Neural crest cell (in vitro differentiated cells): Measurements from ENCODE around the gene EGFR. TPM values are rescaled to one million over a fixed set of nuclear protein-coding genes. Genes with fewer than 3 reads are reported as not detected.

Source experiments
- DNase-seq: peaks from one replicate; pipeline ENCODE4 v3.0.0; 2021; ENCODE audit warnings: low read depth, mixed read lengths, low spot score
- H3K27ac Mint-ChIP-seq: one replicate; pipeline ENCODE4 v1.8.0; 2021; ENCODE audit warnings: mild to moderate bottlenecking, mixed read lengths; ENCODE audit not compliant: unreplicated experiment
- H3K27me3 Mint-ChIP-seq: 2 replicates; pipeline ENCODE4 v1.8.0; 2021; ENCODE audit warnings: low read depth, mild to moderate bottlenecking, mixed read lengths
- H3K36me3 Mint-ChIP-seq: 2 replicates; pipeline ENCODE4 v1.8.0; 2021; ENCODE audit warnings: low read depth, mild to moderate bottlenecking, mixed read lengths
- H3K4me1 Mint-ChIP-seq: 2 replicates; pipeline ENCODE4 v1.8.0; 2021; ENCODE audit warnings: mixed read lengths
- H3K4me3 Mint-ChIP-seq: one replicate; pipeline ENCODE4 v1.8.0; 2021; ENCODE audit warnings: mild to moderate bottlenecking, mixed read lengths
- H3K9me3 Mint-ChIP-seq: 2 replicates; pipeline ENCODE4 v1.8.0; 2021; ENCODE audit warnings: mixed read lengths
- CTCF ChIP-seq: fragments of 200-600 bp; sonication (generic); conservative IDR thresholded peaks from 2 replicates; pipeline ENCODE4 v1.5.0; 2021; ENCODE audit warnings: antibody characterized with exemption, mild to moderate bottlenecking
- total RNA-seq: library from RNA; stranded (reverse); gene quantifications from 2 replicates; pipeline ENCODE4 v1.2.1, GENCODE V29; 2021

The EGFR gene
- total RNA-seq, 1 donor from 2014 or later: 2.3 TPM

DNA sequence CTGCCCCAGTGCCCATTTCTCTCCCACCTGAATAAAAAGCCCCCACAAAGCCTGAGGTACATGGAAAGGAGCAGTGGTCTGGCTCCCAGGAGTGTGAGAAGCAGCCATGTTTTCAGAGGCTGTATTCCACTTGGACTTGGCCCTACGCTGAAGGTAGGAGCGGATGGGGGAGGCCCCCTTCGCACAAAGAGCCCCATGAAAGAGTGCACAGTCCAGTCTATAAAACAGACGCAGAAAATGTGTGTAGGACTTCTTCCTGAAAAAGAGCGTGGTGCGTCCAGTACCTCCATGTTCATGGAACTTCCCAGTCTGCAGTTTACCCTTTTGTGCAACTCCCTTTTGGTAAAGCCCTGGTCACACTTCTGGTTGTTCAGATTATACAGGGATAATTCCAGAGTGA lies 69.3 kb downstream of the EGFR start:
- no peak overlapping the region for H3K4me3 Mint-ChIP-seq

GRCh38 chr7:55088620-55089019 lies 69.8 kb downstream of the EGFR start:
- H3K36me3 Mint-ChIP-seq: no peaks in the 10 kb centered on the region
- no peak overlapping the region for H3K4me3 Mint-ChIP-seq
- no peaks in the 10 kb centered on the region for H3K9me3 Mint-ChIP-seq
- H3K27ac Mint-ChIP-seq: no peak overlapping the region
- H3K4me1 Mint-ChIP-seq: peaks cover 42% of the 10 kb centered on the region
- DNase-seq: no peak
- H3K27me3 Mint-ChIP-seq: peaks cover 10% of the 10 kb centered on the region
- TF ChIP-seq CTCF: no peak

More for the DNA sequence above, 69.3 kb downstream of the EGFR start:
- H3K9me3 Mint-ChIP-seq: no peaks in the 10 kb centered on the region
- H3K27ac Mint-ChIP-seq: no peak overlapping the region
- peaks cover 7% of the 10 kb centered on the region for H3K27me3 Mint-ChIP-seq
- no peaks in the 10 kb centered on the region for H3K36me3 Mint-ChIP-seq
- H3K4me1 Mint-ChIP-seq: peaks cover 42% of the 10 kb centered on the region
- no peak for DNase-seq
- TF ChIP-seq CTCF: no peak

- H3K9me3 Mint-ChIP-seq: no peaks in the 10 kb centered on the region
- TF ChIP-seq CTCF: no peak
- no peaks in the 10 kb centered on the region for H3K36me3 Mint-ChIP-seq
- H3K27ac Mint-ChIP-seq: no peak overlapping the region
- H3K4me3 Mint-ChIP-seq: no peak overlapping the region
- DNase-seq: no peak
- H3K4me1 Mint-ChIP-seq: peaks cover 25% of the 10 kb centered on the region
- peaks cover 14% of the 10 kb centered on the region for H3K27me3 Mint-ChIP-seq
These were observed 73.6 kb downstream of the EGFR start for GRCh38 chr7:55092186-55092974.

- Mint-ChIP-seq H3K36me3 (no peaks in the 10 kb centered on the region), H3K27me3 (peaks cover 14% of the 10 kb centered on the region), H3K27ac (no peak overlapping the region), H3K4me1 (peaks cover 24% of the 10 kb centered on the region), H3K9me3 (no peaks in the 10 kb centered on the region), H3K4me3 (no peak overlapping the region)
- TF ChIP-seq CTCF: no peak
- DNase-seq: no peak
These were observed 74.2 kb downstream of the EGFR start for GRCh38 chr7:55092975-55093373.

- H3K4me1 Mint-ChIP-seq: peaks cover 24% of the 10 kb centered on the region
- no peak for TF ChIP-seq CTCF
- no peak overlapping the region for H3K27ac Mint-ChIP-seq
- no peaks in the 10 kb centered on the region for H3K36me3 Mint-ChIP-seq
- no peak overlapping the region for H3K4me3 Mint-ChIP-seq
- peaks cover 14% of the 10 kb centered on the region for H3K27me3 Mint-ChIP-seq
- DNase-seq: no peak
- H3K9me3 Mint-ChIP-seq: no peaks in the 10 kb centered on the region
These were observed 74.9 kb downstream of the EGFR start for GRCh38 chr7:55093674-55094073.
